CD4-positive, alpha-beta T cell (primary cell): ENCODE data around the gene SPOP. TPM values are rescaled to one million over a fixed set of nuclear protein-coding genes. Genes with fewer than 3 reads are reported as not detected.

Experiments used
- ATAC-seq: fragments of 200-7000 bp; cut with Tn5 transposase; one replicate; pipeline ENCODE4 v1.10.0; 2022; ENCODE audit warnings: mild to moderate bottlenecking; ENCODE audit not compliant: poor library complexity
- CTCF ChIA-PET: fragments of 350-600 bp; sonication (Branson Sonifier 250); formaldehyde crosslinking; loops from one replicate; lab custom pipeline; 2021; ENCODE audit warnings: antibody characterized with exemption, inconsistent platforms; lab: Charles Lee
- POLR2A ChIA-PET: fragments of 350-600 bp; sonication (Branson Sonifier 250); formaldehyde crosslinking; loops from one replicate; lab custom pipeline; 2021; ENCODE audit warnings: antibody characterized with exemption, inconsistent platforms; lab: Charles Lee
- DNase-seq, 14 experiments: peaks; one replicate each; pipeline ENCODE4 v3.0.0-alpha.2; 2013 to 2020; ENCODE audit warnings: mixed read lengths in 2 of 14
- H3K27ac ChIP-seq, 2 donors: one replicate each; pipeline versions ENCODE4 v1.5.1 to v1.7.0; 2013; ENCODE audit warnings: low read length in 2 of 2, low read depth in 1 of 2, mild to moderate bottlenecking in 1 of 2
- H3K27me3 ChIP-seq, 2 experiments: 1 replicate in 1 of 2; 2 replicates in 1 of 2; pipeline versions ENCODE4 v1.6.1 to v1.7.0; 2013; ENCODE audit warnings: low read length in 2 of 2, control low read depth in 1 of 2, mild to moderate bottlenecking in 1 of 2, moderate library complexity in 1 of 2; ENCODE audit not compliant: insufficient read depth in 2 of 2, control insufficient read depth in 1 of 2
- H3K36me3 ChIP-seq: one replicate; pipeline ENCODE4 v1.6.1; 2013; ENCODE audit warnings: low read length, control low read depth; ENCODE audit not compliant: insufficient read depth
- H3K4me1 ChIP-seq: one replicate; pipeline ENCODE4 v1.6.1; 2013; ENCODE audit warnings: low read length, control low read depth; ENCODE audit not compliant: insufficient read depth
- H3K4me3 ChIP-seq: one replicate; pipeline ENCODE4 v1.5.1; 2013; ENCODE audit warnings: mild to moderate bottlenecking, low read length, moderate library complexity
- H3K9me3 ChIP-seq, 2 experiments: 1 replicate in 1 of 2; 2 replicates in 1 of 2; pipeline versions ENCODE4 v1.6.1 to v1.7.0; 2013; ENCODE audit warnings: low read length in 2 of 2, mild to moderate bottlenecking in 2 of 2, control low read depth in 1 of 2, moderate library complexity in 1 of 2; ENCODE audit not compliant: control insufficient read depth in 1 of 2, insufficient read depth in 1 of 2
- H3K27ac Mint-ChIP-seq: one replicate; pipeline ENCODE4 v1.8.0; 2020; ENCODE audit warnings: mixed read lengths
- H3K27me3 Mint-ChIP-seq: one replicate; pipeline ENCODE4 v1.8.0; 2021; ENCODE audit warnings: mixed read lengths
- H3K36me3 Mint-ChIP-seq: one replicate; pipeline ENCODE4 v1.8.0; 2021; ENCODE audit warnings: low read depth, mixed read lengths
- H3K4me1 Mint-ChIP-seq: one replicate; pipeline ENCODE4 v1.8.0; 2021; ENCODE audit warnings: low read depth, mixed read lengths
- H3K4me3 Mint-ChIP-seq: one replicate; pipeline ENCODE4 v1.8.0; 2020; ENCODE audit warnings: mild to moderate bottlenecking, mixed read lengths
- H3K9me3 Mint-ChIP-seq: one replicate; pipeline ENCODE4 v1.8.0; 2020; ENCODE audit warnings: mixed read lengths
- CTCF ChIP-seq: fragments of 200-600 bp; IDR thresholded peaks from one replicate; pipeline ENCODE4 v1.8.0; 2022; ENCODE audit warnings: antibody characterized with exemption, mild to moderate bottlenecking
- intact Hi-C, 2 experiments: fragments of 100-400 bp; cut with DNase I in 1 of 2; cut with micrococcal nuclease in 1 of 2; formaldehyde crosslinking; loops; one replicate each; pipeline versions ENCODE4 v1.15.1 to v1.9.0; 2023 to 2025; cut with DNase I, micrococcal nuclease
- total RNA-seq, 174 experiments: library from RNA in 2 of 174; stranded (reverse) in 2 of 174; gene quantifications; one replicate each; pipeline ENCODE4 v1.2.3 and lab custom pipeline; 2021 to 2026

SPOP gene
- total RNA-seq, 2 experiments from 2014 or later: 38.7 to 41.5 TPM

DNA sequence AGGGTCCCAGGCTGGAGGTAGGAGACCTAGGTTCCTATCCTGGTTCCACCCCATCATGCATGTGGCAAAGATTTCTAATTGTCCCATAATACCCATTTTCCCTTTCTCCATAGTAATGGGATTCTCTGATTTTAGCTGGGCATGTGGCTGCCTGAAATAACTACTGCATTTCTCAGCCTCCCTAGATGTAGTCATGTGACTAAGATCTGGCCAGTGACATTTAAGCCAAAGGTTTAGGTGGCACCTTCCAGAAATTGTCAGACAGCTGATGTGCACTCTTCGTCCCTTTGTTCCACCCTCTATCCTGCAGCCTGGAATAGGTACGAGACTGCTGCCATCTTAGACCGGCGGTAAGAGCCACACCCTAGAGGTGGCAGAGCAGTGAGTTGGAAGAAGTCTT is 94.0 kb downstream of the SPOP start:
- no peaks in the 10 kb centered on the region for H3K36me3 Mint-ChIP-seq
- no peaks in the 10 kb centered on the region for H3K9me3 Mint-ChIP-seq
- H3K9me3 ChIP-seq: no peaks in the 10 kb centered on the region
- H3K4me3 ChIP-seq: no peak overlapping the region
- peaks cover 6% of the 10 kb centered on the region for H3K4me1 ChIP-seq
- H3K27me3 Mint-ChIP-seq: peaks cover 4% of the 10 kb centered on the region
- no peak overlapping the region for H3K27ac ChIP-seq
- CTCF ChIA-PET: interaction anchor here (0.7 kb wide), 1 partner anchor 14 kb away, joined by 3 read pairs; no protein-coding TSS in a partner anchor
- no peaks in the 10 kb centered on the region for H3K36me3 ChIP-seq
- peaks cover 6% of the 10 kb centered on the region for H3K4me1 Mint-ChIP-seq
- intact Hi-C loops: no loop called here
- peaks cover 0 to under 1% of the 10 kb centered on the region in 2 experiments for H3K27me3 ChIP-seq
- no peak overlapping the region for H3K27ac Mint-ChIP-seq
- DNase-seq: no peak
- POLR2A ChIA-PET: no interaction called here
- H3K4me3 Mint-ChIP-seq: no peak overlapping the region
- no peak for ATAC-seq
- TF ChIP-seq CTCF: no peak

GRCh38 chr17:49583226-49583625 is 94.7 kb downstream of the SPOP start:
- ATAC-seq (no peak), DNase-seq (no peak)
- Mint-ChIP-seq H3K27me3 (peaks cover 7% of the 10 kb centered on the region), H3K4me3 (no peak overlapping the region), H3K4me1 (peaks cover 2% of the 10 kb centered on the region), H3K36me3 (no peaks in the 10 kb centered on the region), H3K9me3 (no peaks in the 10 kb centered on the region), H3K27ac (no peak overlapping the region)
- CTCF ChIA-PET: interaction anchor here (0.7 kb wide), 1 partner anchor 13 kb away, joined by 3 read pairs; no protein-coding TSS in a partner anchor
- no peak overlapping the region for H3K27ac ChIP-seq
- intact Hi-C loops: no loop called here
- no peak for TF ChIP-seq CTCF
- POLR2A ChIA-PET: no interaction called here
- no peaks in the 10 kb centered on the region for H3K9me3 ChIP-seq
- H3K4me3 ChIP-seq: no peak overlapping the region
- H3K27me3 ChIP-seq: peaks cover 4 to 5% of the 10 kb centered on the region in 2 experiments
- no peaks in the 10 kb centered on the region for H3K36me3 ChIP-seq
- H3K4me1 ChIP-seq: peaks cover 6% of the 10 kb centered on the region

DNA sequence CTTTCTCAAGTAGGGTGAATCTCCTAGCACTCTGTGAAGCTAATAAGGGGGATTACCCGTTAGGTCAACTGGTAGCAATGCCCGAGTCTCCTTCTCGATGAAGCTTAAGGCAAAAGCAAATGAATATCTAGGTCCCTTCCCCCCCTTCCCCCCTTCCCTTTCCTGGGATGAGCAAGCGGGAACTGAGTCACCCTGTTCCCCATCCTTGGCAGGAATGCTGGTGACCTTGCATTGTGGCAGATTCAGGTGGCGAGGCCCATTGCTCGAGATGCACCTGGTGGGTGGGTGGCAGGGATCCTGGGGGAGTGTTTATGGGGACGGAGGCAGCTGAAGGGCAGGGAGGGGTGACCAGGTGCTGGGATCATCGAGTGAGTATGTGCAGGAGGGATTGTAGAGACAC is 95.1 kb downstream of the SPOP start:
- Histone ChIP-seq H3K36me3 (no peaks in the 10 kb centered on the region), H3K27ac (no peak overlapping the region), H3K4me1 (peaks cover 3% of the 10 kb centered on the region), H3K9me3 (no peaks in the 10 kb centered on the region), H3K27me3 (peaks cover 8 to 9% of the 10 kb centered on the region in 2 experiments), H3K4me3 (no peak overlapping the region)
- Mint-ChIP-seq H3K9me3 (no peaks in the 10 kb centered on the region), H3K4me1 (no peaks in the 10 kb centered on the region), H3K4me3 (no peak overlapping the region), H3K27ac (no peak overlapping the region), H3K36me3 (no peaks in the 10 kb centered on the region), H3K27me3 (peaks cover 12% of the 10 kb centered on the region)
- intact Hi-C loops: no loop called here
- POLR2A ChIA-PET: no interaction called here
- TF ChIP-seq CTCF: no peak
- ATAC-seq (no peak), DNase-seq (no peak)
- CTCF ChIA-PET: no interaction called here
